ENCODE data around the gene TLR2.

GRCh38 chr4:153728660-153729059, 44.6 kb downstream of the TLR2 start:
- TF ChIP-seq POLR2AphosphoS5 (IDR thresholded peaks at IDR 0.05; ENCODE audit: insufficient read depth in 1 of 2, low read depth in 1 of 2) = no peak
- TF ChIP-seq CTCF (IDR thresholded peaks at IDR 0.05) = no peak

All from vagina (tissue), 2 donors.